Epidermal melanocyte (primary cell): ENCODE data around the gene TRAPPC3L.

Experiments used
- DNase-seq: peaks from one replicate; pipeline ENCODE4 v3.0.0; 2011; ENCODE audit warnings: low spot score; ENCODE audit not compliant: insufficient read length

The TRAPPC3L gene

GRCh38 chr6:116557893-116558292, 12.4 kb upstream of the TRAPPC3L start:
- no peak for DNase-seq

GRCh38 chr6:116556814-116557415, 11.4 kb upstream of the TRAPPC3L start:
- DNase-seq: no peak

GRCh38 chr6:116556065-116556464, 10.6 kb upstream of the TRAPPC3L start:
- DNase-seq: no peak

DNA sequence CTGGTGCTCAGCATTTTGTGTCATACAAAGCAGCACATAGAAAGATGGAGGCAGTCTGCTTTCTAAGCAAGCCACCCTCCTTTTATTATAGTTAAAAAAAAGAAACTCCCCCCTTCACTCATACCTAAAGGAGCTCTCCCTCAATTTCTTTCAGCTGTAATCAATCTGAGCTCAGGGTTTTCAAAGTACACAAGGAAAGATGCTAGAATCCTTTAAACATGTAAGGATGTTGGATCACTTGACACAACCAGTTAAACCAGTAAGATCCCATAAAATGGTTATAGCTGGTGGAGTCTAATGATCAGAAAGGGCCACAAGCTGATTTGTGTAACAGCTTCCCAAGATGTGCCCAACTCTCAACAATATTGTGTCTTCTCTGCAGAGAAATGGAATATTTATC, 8.0 kb upstream of the TRAPPC3L start, which contains the start of gene CALHM4:
TSS of gene CALHM4 (plus strand) at position 301 of the 400 bp plus-strand sequence. CDS start at position 344, 43 bp downstream.
- DNase-seq: no peak

GRCh38 chr6:116550796-116551195, 5.3 kb upstream of the TRAPPC3L start:
- DNase-seq: no peak

GRCh38 chr6:116547358-116547757, 1.9 kb upstream of the TRAPPC3L start:
- no peak for DNase-seq

- no peak for DNase-seq
These were observed 2.3 kb downstream of the TRAPPC3L start for GRCh38 chr6:116543149-116543548.

GRCh38 chr6:116542426-116542825, 3.1 kb downstream of the TRAPPC3L start:
- DNase-seq: no peak

DNA sequence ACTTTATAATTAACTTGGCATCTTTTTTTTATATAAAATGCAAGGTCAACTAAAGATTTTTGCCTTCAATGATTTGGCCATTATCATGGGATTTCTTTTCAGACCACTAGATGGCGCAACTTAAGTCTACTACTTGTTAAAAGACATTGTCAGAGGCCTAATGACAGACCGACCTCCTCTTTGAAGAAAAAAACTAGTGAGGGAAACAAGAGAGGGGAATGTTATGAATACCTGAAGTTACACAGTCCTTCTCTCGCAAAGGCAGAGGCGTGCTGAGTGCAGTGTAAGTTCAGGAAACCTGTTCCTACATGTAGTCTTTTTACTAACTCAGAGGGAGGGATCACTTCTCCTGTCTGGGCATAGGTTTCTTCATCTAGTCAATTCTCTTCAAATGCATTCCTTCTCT, 9.3 kb downstream of the TRAPPC3L start:
- peak; percentile 65 for DNase-seq

- no peak for DNase-seq
These were observed 10.4 kb downstream of the TRAPPC3L start for GRCh38 chr6:116535109-116535508.

DNA sequence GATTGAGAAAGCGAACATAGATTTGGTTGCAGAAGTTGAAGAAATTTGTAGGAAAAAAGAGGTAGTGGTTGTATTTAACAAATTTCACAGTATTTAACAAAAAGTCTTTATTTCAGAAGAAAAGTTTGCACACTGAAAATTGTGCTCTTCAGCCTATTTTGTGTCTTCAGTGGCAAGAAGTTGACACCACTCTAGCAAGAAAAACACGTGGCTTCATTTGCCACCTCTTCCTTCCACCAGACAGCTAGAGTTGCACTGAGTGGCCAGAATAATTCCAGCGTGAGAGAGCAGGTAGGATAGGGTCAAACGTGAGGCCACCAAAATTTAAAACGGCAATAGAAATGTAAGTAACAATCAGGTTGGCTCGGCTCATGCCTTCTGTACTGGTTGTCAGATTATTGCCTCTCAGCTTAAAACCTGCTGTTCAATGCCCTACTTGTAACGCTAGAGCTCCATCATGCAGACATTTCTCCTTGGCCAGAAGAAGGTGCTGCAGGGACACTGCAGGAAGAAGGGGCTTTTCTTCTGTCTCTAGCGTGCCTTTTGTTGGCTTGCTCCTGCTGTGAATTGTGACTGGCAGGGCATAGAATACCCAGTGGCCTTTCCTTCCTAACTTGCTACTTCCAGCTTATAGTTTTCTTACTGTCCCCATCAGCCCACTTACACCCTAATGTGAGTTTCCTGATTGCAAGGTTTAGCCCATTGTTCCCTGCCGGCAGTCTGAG, 12.1 kb downstream of the TRAPPC3L start:
- DNase-seq: no peak

- no peak for DNase-seq
These were observed 13.6 kb downstream of the TRAPPC3L start for GRCh38 chr6:116531675-116532570.

- DNase-seq: no peak
These were observed 15.0 kb downstream of the TRAPPC3L start for GRCh38 chr6:116530436-116530835.

DNA sequence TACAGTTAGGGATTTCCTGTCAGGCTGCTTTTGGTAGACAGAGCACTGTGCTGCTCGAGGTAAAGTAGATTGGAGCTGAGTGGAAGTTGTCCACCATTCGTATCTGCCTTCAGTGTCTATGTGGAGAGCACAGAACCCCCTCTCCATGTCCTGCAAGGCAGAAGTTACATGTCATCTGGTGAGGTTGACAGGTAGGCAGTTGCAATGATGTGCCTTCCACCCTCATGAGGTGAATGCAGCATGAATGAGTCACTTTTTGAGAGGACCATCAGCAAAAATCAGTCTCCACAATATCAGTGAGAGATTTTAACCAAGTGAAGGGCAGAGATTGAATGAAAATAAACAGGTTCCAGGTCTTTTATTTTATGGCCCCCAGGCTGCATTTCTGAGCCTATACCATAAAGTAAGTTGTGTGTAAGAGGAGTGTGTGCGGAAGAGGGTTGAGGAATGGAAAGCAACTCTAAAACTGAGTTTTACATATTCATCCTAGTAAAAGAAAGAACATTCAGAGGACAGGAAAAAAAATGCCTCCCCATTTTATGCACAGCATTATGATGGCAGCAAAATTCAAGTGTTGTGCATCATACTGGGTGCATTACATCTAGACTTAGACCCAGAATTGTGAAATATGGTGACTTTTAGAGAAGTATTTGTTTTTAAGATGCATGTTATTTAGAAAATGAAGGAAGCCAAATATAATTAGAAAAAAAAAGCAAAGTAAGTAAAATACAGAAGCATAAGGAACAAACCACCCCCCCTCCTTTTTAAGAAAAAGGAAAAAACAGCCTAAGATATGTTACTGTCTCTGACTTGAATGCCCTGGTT, 15.8 kb downstream of the TRAPPC3L start:
- DNase-seq: no peak

GRCh38 chr6:116528780-116529179, 16.7 kb downstream of the TRAPPC3L start:
- no peak for DNase-seq

GRCh38 chr6:116528133-116528532, 17.4 kb downstream of the TRAPPC3L start:
- no peak for DNase-seq

GRCh38 chr6:116524236-116524635, 21.2 kb downstream of the TRAPPC3L start:
- no peak for DNase-seq

- no peak for DNase-seq
These were observed 22.6 kb downstream of the TRAPPC3L start for GRCh38 chr6:116522896-116523295.

GRCh38 chr6:116518621-116519368, 26.7 kb downstream of the TRAPPC3L start:
- no peak for DNase-seq

DNA sequence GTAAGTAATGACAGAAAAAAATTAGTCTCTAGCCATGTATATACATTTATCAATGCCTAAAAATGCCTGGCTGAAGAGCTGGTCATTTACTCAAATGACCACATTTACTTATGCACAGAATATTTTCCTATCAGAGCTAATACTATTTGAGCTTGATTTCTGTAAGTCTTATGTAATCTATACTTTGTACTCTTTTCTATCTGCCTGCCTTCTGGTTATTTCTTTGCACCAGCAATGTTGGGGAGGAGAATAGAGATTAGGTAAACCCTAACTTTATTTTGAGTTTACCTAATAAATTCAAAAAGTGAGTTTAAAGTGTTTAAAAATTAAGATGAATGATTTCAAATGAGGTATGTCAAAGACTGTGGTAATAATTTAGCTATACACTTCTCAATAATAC, 30.3 kb downstream of the TRAPPC3L start:
- no peak for DNase-seq
